ENCODE results near the gene SPRY4.
A peak's percentile ranks its signal among the peaks of the same experiment; 100 is the strongest.
"Not testable (repeated sequence)": the region's sequence is repeated elsewhere in the genome, so short reads cannot be mapped to it uniquely, and the experiment has no call there.

The SPRY4 gene, protein sequence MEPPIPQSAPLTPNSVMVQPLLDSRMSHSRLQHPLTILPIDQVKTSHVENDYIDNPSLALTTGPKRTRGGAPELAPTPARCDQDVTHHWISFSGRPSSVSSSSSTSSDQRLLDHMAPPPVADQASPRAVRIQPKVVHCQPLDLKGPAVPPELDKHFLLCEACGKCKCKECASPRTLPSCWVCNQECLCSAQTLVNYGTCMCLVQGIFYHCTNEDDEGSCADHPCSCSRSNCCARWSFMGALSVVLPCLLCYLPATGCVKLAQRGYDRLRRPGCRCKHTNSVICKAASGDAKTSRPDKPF

DNA sequence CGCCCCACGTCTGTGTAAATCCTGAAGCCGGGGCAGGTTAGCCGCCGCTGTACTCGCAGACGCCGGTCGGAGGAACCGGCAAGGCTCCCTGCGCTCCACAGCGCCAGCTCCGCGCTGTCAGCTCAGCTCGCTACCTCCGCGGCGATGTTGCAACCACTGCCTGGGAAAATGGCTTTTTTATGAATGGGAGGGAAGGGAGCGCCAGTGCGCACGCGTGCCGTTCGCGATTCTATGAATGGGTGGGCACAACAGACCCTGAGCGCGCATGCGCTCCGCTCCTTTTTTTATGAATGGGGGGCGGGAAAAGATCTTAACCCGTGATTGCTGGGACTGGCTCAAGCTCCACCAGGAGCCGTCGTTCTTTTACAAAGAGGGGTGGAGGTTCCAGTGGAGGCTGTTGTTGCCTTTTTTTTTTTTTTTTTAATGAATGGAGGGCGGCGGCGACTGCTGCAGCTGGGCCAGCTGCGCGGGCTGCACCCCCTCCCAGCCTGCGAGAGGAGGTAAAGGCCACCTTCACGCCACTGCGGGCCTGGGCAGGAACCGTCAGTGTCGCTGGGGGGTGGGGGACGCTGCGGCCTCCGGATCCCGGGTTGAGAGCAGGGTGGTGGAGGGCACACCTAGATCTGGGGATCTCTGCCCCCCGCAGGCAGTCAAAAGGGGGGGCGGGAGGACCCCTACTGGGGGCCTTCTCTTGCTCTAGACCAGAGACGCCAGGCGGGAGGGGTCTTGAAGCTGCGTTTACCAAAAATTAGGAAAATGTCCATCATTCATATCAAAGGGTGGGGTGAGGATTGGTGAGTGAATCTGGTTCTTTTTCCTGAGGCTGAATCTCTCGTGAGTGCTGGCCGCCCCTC is at the start of gene SPRY4:
Gene SPRY4 (minus strand): TSS at position 151 of the 854 bp plus-strand sequence. CDS start 9,913 bp downstream, outside the sequence.
- FAIRE-seq, result peak; percentile 91

DNA sequence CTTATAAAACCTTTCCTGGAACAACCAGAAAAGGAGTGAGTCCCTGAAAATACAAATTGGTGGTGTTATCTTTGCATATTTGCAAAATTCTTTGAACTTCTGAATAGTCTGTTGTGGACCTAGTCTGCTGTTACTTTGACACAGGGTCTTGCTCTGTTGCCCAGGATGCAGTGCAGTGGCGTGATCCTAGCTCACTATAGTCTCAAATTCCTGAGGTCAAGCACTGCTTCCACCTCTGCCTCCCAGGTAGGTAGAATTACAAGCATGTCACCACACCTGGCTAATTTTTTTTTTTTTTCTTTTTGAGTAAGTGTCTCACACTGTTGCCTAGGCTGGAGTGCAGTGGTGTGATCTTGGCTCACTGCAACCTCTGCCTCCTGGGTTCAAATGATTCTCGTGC is 43.7 kb upstream of the SPRY4 start:
- no peak for FAIRE-seq

DNA sequence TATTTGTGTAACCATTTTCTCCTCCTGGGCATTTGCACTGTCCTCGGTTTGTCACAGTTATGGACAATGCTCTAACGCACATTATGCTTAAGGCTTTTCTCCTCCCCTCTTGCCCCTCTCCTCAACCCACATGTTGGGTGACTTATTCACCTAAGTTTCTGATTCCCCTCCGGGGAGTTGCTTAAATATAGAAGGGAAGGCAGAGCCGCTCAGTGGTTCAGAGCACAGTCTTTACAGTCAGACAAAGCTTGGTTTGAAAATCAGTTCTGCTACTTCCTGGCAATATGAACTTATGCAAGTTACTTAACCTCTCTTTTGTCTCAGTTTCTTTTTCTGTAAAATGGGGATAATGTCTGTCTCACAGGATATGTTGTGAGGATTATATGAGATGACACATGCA is 41.2 kb upstream of the SPRY4 start:
- FAIRE-seq, result no peak

DNA sequence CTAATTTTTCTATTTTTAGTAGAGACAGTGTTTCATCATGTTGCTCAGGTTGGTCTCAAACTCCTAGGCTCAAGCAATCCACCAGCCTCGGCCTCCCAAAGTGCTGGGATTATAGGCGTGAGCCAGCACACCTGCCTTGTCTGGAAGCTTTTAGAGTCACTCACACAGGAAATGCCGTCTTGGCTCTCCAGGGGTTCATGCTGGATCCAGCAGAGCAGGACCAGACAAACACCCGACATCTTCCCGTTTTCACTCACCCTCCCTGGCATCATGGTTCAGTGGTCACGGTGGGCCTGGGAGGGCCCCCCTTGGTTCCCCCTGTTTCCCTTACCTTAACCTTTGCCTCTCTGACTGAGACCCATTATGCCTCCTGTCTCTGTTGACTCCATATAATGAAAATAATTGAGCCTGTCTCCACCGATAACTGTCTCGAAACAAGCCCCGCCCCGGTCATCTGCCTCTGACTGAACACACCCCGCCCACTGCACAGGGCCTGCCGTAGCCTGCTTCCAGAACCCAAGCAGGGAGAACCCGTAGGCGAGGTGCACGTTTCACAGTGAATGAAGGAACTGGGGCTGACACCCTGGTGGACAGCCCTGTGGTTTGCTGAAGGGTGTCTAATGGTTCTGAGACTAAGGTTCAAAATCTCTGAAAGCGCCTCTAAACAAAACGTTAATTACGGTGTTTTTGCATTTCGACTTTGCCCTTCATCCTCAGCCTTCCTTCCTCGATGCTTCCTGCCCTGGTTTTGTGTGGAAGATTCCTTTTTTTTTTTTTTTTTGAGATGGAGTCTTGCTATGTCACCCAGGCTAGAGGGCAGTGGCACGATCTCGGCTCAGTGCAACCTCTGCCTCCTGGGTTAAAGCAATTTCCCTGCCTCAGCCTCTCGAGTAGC is 39.7 kb upstream of the SPRY4 start:
- FAIRE-seq, result no peak

DNA sequence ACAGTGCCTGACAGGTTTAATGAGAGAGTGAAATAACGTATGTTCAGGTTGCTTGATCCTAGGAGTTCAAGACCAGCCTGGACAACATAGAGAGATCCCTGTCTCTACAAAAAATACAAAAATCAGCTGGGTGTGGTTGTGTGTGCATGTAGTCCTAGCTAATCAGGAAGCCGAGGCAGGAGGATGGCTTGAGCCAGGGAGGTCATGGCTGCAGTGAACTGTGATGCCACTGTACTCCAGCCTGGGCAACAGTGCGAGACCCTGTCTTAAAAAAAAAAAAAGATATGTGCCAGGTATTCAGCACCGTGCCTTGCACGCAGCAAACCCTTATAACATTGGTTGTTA is 38.8 kb upstream of the SPRY4 start:
- FAIRE-seq, result no peak

DNA sequence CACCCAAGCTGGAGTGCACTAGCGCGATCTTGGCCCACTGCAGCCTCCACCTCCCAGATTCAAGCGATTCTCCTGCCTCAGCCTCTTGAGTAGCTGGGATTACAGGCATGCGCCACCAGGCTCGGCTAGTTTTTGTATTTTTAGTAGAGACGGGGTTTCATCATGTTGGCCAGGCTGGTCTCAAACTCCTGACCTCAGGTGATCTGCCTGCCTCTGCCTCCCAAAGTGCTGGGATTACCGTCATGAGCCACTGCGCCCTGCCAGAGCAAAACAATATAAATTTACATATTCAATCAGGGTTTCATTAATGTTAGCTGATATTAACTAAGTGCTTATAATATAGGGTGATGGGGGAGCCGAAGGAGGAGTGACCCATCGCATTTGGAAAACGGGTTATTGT is 37.4 kb upstream of the SPRY4 start:
- not testable (repeated sequence) for FAIRE-seq

DNA sequence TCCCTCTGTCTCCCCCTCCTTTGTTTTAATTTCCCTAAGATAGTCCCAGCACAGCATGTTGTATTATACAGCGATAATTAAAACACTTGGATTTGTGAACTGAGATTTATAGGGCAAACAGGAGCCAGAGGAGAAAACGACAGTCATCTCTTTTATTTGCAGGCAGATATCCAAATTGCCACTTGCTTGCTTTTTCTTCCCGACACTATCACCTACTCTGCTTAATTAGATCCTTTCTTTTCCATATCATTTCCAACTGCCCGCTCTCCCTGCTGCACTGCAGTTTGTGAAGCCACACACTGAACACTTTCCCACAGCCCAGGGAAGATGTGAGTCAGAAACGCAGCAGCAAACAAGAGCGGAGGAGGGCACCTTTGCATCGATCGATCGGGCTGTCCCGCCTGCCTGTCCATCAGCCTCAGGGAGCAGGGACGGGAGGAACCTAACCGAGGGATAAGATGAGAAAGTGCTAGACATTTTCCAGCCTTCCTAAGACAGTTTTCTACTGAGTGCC is 35.8 kb upstream of the SPRY4 start:
- no peak for FAIRE-seq

DNA sequence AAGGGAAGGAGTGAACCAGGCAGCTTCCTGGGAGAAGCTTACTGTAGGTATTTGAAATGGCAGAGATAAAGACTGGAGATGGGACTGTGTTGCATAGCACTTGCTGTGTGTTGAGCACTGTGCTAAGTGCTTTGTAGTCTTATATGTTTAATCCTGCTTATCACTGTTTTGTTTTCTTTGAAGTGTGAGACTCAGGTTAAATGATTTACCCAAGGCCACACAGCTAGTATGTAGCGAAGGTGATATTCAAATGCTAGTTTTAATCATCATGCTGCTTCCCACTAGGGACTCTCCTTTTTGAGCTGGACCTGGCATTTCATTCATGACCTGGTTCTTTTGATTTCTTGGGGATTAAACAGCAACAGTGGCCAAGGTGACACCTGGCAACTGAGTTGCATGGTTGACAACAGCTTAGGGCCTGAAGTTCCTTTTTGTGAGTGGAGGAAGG is 35.3 kb upstream of the SPRY4 start:
- FAIRE-seq, result no peak

DNA sequence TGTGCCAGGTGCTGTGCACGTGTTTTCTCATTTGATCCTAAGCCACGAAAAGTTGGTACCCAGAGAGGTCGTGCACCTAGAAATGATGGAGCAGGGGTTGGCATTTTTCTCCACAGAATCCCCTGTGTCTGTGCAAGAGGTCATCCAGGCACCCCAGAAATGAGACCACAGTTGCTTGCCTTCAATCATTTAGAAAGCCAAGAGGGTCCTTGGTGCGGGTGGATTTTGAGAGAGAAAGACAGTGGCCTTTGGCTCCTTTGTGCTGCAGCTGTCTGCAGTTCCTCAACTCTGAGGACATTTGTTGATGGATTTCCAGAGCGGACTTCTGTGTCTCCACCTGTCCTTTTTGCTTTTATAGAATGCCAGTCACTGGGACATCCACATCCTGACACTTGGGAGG is 33.8 kb upstream of the SPRY4 start:
- FAIRE-seq, result no peak

DNA sequence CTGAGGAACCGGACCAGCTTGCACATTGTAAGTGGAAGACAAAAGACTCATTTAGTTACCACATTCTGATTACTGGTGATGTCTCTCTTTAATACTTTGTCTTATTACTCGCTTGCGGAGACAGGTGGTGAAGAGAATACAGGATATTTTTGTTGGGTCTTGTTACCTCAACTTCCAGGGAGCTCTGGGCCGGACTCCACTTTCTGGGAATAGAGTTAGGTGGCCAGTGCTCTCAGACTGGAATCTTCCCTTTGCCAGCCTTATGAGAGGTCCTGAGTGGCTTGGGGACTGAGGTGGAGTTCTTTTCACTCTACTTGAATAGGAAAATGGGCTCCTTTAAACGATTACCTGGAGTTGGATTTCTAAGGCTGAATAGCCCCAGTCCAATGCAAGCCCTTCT is 33.3 kb upstream of the SPRY4 start:
- FAIRE-seq, result no peak

DNA sequence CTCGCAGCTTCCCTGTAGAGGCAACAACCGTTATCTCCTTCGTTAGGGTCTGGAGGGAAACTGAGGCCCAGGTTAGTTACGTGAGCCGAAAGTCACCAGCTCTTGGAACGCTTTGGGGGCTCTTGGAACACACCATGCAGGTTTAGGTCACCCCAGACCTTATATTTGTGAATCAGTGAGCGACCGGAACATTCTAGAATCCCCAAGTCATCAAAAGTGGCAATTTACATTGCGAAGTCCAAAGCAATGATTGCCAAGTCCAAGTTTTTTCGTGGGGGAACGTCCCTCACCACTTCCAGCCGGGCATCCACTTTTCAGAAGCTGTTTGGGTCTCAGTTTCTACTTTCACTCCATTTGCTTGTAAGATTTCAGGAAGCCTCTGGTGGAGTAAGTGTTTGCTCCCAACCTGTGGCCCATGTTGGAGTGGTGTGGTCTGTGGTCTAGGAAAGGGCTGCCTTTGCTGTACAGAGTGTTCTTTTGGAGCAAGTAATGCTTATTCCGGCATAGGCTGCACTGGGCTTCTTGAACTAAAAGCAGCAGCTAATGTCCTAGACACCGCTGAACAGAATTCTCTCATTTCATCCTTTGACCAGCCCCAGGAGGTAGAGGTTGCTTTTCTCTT is 32.8 kb upstream of the SPRY4 start:
- FAIRE-seq, result no peak

DNA sequence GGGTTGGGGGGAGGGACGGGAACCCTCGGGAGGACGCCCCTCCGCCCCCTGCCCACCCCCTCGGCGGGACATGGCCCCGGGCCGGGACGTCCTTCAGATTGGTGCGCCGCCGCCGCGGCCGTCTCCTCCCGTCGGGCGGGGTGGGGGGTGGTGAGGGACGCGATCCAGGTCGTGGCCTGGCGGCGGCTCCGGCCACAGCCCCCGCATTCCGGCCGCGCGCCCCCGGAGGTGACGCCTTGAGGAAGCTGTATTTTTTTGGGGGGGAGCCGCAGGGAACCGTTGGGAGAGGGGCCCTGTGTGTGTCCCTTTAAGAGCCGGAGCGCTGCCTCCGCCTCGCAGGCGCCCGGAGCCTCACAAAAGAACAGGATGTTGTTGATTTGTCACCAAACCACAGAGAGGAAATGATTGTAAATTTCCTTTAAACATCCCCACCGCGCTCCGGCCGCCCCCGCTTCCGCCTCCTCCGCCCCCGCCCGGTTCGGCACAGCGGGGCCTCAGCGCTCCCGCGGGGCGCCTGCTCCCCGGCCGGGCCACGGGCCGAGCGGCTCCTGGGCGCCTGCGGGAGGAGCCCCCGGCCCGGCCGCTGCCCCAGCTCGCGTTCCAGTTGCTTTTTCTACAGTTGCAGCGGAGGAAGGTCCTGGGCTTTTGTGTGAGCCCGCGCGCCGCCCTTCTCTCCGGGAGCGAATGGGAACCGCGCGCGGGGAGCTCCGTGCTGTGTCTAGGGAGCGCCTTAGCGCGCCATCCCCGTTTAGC is 32.1 kb upstream of the SPRY4 start:
- FAIRE-seq, result no peak

DNA sequence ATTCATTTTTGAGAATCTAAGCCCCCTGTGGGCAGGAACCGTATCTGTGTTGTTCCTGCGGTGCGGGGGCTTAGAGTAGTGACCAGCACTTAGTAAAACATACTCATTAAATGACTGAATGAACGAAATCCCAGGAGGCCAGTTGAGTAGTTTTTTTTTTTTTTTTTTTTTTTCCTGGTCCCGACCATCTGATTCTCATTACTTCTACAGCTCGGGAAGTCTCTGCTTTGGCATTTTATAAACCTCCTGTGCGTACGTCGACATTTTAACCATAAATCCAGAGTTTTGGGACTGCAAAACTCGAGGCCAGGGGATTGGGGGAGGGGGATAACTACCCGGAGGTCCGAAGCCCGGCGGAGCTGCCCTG is 31.5 kb upstream of the SPRY4 start:
- no peak for FAIRE-seq

DNA sequence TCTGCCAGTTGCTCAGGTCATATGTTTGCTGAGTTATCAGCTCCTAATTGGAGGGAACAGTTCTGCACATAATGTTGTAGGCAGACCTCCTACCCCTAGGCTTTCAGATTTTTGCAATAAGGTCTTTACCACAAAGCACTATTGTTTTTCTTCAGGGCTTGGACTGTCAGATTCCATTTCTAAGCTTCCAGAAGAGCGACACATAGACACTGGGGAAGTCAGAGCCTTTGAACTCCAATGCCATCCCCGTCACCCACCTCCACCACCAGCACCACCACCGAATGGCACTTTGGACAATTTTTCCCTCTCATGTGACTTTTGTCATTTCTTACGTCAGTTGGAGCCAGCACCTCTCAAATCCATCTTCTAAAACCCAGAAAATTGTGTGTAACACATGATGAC is 28.3 kb upstream of the SPRY4 start:
- FAIRE-seq, result no peak

DNA sequence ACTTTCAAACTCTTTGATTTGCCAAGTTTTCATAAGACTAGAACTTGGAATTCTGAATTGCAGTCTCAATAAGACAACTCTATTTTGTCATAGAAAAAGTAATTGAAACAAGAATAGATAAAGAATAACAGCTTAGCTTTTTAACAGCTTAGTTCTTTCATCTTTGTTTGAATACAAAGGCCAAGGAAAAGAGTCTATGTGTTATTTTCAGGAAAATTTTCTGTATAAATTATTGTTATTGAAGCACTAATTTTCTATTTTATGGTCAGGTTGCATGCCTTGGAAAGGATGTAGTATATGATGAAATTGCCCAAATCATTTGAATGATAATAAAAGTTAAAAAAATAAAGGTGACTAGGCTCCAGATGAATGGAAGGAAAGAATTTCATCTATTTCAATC is 25.2 kb upstream of the SPRY4 start:
- FAIRE-seq, result peak; percentile 74

DNA sequence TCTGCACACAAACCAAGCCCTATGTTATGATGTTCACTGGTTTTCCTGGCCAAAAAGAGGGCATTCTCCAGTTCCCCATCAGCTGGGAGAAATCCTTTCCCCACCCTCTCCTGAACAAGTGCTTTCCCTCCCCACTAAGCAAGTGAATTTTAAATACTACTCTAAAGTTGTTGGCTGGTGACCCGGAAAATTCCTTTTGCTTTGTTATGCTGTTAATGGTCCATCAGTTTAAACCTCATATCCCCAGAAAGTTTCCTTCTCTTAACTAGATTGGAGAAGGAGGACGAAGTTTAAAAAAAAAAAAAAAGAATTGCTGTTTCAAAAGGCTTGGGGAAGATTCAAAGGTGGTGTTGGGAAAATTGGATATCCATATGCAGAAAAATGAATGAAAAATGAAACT is 21.9 kb upstream of the SPRY4 start:
- FAIRE-seq, result no peak

DNA sequence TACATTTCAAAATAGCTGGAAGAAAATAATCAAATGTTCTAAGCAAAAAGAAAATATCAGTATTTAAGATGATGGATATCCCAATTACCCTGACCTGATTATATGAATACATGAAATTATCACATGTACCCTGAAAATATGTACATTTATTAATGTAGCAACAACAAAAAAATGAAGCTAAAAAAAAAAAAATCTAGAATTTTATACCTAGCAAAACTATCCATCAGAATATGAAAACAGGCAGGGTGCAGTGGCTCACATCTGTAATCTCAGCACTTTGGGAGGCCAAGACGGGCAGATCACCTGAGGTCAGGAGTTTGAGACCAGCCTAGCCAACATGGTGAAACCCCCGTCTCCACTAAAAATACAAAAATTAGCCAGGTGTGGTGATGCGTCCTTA is 20.1 kb upstream of the SPRY4 start:
- FAIRE-seq, result not testable (repeated sequence)

DNA sequence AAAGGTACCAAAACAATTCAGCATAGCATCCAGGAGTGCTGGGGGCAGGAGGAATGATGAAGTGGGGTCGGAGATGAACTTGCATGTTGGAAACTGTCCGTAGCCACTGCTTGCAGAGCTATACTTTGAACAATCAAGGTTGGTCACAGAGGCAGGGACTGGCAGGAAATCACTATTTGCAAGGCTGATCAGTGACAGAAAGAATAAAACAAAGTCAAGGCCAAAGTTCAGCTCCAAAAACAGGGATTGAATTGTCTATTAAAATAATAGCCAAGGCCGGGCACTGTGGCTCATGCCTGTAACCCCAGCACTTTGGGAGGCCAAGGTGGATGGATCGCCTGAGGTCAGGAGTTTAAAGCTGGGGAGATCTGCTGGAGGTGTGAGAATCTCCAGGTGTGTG is 18.7 kb upstream of the SPRY4 start:
- FAIRE-seq, result no peak

DNA sequence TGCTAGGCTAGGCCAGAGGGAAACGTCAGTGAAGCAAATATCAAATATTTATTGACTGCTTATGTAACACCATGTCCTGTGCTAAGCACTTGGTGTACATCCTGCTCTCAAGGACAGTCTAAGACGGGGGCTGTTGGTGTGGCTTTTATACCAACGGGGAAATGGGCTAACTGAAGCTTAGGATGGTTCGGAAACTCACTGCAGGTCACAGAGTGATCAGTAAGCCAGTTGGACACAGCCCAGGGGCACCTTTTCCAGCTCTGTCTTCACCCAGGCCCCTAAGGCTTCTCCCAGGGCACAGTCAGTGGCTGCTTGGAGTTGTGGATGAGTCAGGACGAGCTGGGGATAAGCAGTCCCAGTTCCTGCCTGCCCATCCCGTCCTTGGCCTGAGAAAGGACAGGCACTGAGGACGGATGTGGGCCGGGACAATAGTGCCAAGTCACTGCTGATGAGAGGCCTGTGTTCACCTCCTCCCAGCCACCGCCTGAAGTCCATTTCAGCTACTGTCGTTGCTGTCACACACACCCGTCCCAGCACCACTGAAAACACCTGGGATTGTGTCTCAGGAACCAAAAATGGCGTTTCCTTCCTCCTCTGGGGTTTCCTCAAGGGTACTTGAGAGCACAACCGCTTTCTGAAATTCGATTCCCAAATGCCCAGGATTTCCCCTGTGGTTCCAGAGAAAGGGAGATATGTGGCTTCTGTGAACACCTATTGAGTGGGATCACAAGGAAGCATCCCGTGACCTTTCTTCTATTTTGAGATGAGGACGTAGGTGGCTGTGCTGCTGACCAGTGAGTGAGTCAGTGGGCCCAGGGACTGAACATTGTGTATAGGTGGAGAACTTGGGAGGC is 17.5 kb upstream of the SPRY4 start:
- no peak for FAIRE-seq

DNA sequence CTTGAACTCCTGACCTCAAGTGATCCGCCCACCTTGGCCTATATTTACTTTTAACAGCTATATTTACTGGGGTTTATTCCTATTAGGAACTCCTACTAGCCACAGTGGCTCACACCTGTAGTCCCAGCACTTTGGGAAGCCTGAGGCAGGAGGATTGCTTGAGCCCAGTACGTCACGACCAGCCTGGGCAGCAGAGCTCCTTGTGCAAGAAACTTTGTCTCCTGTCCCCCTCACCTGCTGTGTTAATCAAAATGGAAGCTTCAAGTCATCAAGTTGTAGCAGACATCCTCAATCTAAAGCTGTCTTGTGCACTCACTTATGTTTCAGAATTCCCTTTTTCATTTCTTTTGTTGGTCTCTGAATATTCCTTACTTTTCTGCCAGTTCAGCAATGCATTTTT is 15.0 kb upstream of the SPRY4 start:
- no peak for FAIRE-seq

DNA sequence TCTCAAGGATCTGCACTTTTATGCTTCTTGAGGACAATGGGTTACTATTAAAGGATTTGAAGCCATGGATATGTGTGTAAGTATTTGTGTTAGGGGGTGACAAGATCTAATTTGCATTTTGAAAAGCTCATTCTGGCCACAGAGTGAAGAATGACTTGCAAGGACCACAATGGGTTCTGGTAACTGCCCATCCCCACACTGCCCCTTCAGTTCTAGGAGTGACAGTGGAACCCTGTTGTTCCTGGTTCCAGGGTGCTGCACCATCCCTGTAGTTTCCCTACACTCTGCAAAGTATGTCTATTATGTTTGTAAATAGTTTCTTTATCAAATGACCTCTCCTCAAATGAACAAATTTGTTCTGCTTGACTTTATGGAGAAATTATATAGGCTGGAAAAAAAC is 9.7 kb upstream of the SPRY4 start:
- FAIRE-seq, result no peak
